ENCODE data around the gene ATP6V0B.

Gene ATP6V0B

GRCh38 chr1:43931711-43932660 is 42.8 kb upstream of the ATP6V0B start:
- H4K20me1 ChIP-seq (ENCODE audit: insufficient read depth, low read length): no peaks in the 10 kb centered on the region
- H3K4me3 ChIP-seq (ENCODE audit: low read length): no peak overlapping the region
- TF ChIP-seq EZH2phosphoT487 (IDR thresholded peaks at IDR 0.05; ENCODE audit: low read depth) (no peak), CTCF (IDR thresholded peaks at IDR 0.05; ENCODE audit: low read depth, low read length) (no peak)
- no peaks in the 10 kb centered on the region for H3K36me3 ChIP-seq (replicated peaks; ENCODE audit: low read depth, low read length)
- H2AFZ ChIP-seq (ENCODE audit: low read depth, low read length): no peak overlapping the region
- H3K27me3 ChIP-seq (ENCODE audit: low read depth, low read length): no peaks in the 10 kb centered on the region
- H3K79me2 ChIP-seq (ENCODE audit: low read length): no peaks in the 10 kb centered on the region
- H3K9ac ChIP-seq (ENCODE audit: low read length): no peak overlapping the region
- no peaks in the 10 kb centered on the region for H3K9me3 ChIP-seq (ENCODE audit: insufficient read depth, low read length)
- no peak overlapping the region for H3K27ac ChIP-seq (ENCODE audit: low read length)
- no peak overlapping the region for H3K4me2 ChIP-seq (ENCODE audit: low read length)
- no peaks in the 10 kb centered on the region for H3K4me1 ChIP-seq (ENCODE audit: low read length)

- H3K36me3 ChIP-seq (replicated peaks; ENCODE audit: low read depth, low read length): no peaks in the 10 kb centered on the region
- H3K9ac ChIP-seq (ENCODE audit: low read length): no peak overlapping the region
- no peaks in the 10 kb centered on the region for H3K9me3 ChIP-seq (ENCODE audit: insufficient read depth, low read length)
- no peak overlapping the region for H3K27ac ChIP-seq (ENCODE audit: low read length)
- H4K20me1 ChIP-seq (ENCODE audit: insufficient read depth, low read length): no peaks in the 10 kb centered on the region
- H3K4me3 ChIP-seq (ENCODE audit: low read length): no peak overlapping the region
- H2AFZ ChIP-seq (ENCODE audit: low read depth, low read length): no peak overlapping the region
- H3K4me1 ChIP-seq (ENCODE audit: low read length): no peaks in the 10 kb centered on the region
- H3K79me2 ChIP-seq (ENCODE audit: low read length): no peaks in the 10 kb centered on the region
- H3K4me2 ChIP-seq (ENCODE audit: low read length): 0 out of 2 replicates have a peak overlapping the region, but pooled peaks have one; percentile 41
- no peaks in the 10 kb centered on the region for H3K27me3 ChIP-seq (ENCODE audit: low read depth, low read length)
- TF ChIP-seq CTCF (IDR thresholded peaks at IDR 0.05; ENCODE audit: low read depth, low read length): no peak
- TF ChIP-seq EZH2phosphoT487 (IDR thresholded peaks at IDR 0.05; ENCODE audit: low read depth): no peak
These were observed 41.9 kb upstream of the ATP6V0B start for GRCh38 chr1:43932786-43933385.

GRCh38 chr1:43933386-43934100 is 41.2 kb upstream of the ATP6V0B start, which contains the start of gene ARTN:
TSS of gene ARTN (plus strand) at chr1:43933801. CDS start at chr1:43935657, 1,856 bp downstream.
- Histone ChIP-seq H3K4me3 (ENCODE audit: low read length) (peak within 1 kb of the TSS; percentile 26; the same call in 1 of the 2 replicates), H3K27ac (ENCODE audit: low read length) (no peak within 1 kb of the TSS), H4K20me1 (ENCODE audit: insufficient read depth, low read length) (no peaks in the 10 kb centered on the region), H3K79me2 (ENCODE audit: low read length) (no peaks in the 10 kb centered on the region), H3K9ac (ENCODE audit: low read length) (no peak within 1 kb of the TSS), H3K27me3 (ENCODE audit: low read depth, low read length) (no peaks in the 10 kb centered on the region), H3K36me3 (replicated peaks; ENCODE audit: low read depth, low read length) (no peaks in the 10 kb centered on the region), H3K4me1 (ENCODE audit: low read length) (no peaks in the 10 kb centered on the region), H3K4me2 (ENCODE audit: low read length) (peak within 1 kb of the TSS; percentile 41), H2AFZ (ENCODE audit: low read depth, low read length) (0 out of 2 replicates have a peak within 1 kb of the TSS, but pooled peaks have one; percentile 30), H3K9me3 (ENCODE audit: insufficient read depth, low read length) (no peaks in the 10 kb centered on the region)
- no peak for TF ChIP-seq EZH2phosphoT487 (IDR thresholded peaks at IDR 0.05; ENCODE audit: low read depth)
- TF ChIP-seq CTCF (IDR thresholded peaks at IDR 0.05; ENCODE audit: low read depth, low read length): no peak
